Ramos (cell line): ENCODE results near the gene KCNJ14.

Experiments used
- in situ Hi-C: fragments of 300-500 bp; cut with MboI; formaldehyde crosslinking; loops from one replicate; pipeline ENCODE4 v1.14.3; 2022; ENCODE audit warnings: low sequenced_read_pairs; ENCODE audit not compliant: unreplicated experiment

KCNJ14 gene

DNA sequence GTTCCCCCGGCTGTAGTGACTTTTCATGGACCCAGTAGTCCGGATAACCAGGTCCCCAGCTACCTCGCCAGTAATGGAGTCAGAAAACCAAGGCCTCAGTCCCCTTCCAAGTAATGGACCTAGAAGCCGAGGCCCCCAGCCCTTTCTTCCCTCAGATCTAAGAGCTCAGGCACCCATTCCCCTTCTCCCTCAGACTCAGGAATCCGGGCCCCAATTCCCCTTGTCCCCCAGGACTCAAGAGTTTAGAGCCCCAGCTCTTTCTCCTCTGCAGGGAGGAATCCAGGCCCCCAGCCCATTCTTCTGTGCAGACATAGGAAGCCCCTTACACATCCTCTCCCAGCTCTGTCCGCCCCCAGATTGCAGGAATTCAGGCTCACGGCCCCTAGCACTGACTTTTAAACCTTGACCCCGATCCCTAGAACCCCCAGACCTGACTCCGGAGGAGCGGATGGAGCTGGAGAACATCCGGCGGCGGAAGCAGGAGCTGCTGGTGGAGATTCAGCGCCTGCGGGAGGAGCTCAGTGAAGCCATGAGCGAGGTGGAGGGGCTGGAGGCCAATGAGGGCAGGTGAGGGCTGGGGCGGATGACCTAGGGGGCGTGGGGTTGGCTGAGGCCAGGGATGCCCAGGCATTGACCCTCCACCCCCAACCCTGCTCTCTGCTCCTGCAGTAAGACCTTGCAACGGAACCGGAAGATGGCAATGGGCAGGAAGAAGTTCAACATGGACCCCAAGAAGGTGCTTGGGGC, 14.7 kb downstream of the KCNJ14 start:
- in situ Hi-C loops, result no loop called here

- in situ Hi-C loops, result no loop called here
Measured at GRCh38 chr19:48470856-48471255, 15.5 kb downstream of the KCNJ14 start.

DNA sequence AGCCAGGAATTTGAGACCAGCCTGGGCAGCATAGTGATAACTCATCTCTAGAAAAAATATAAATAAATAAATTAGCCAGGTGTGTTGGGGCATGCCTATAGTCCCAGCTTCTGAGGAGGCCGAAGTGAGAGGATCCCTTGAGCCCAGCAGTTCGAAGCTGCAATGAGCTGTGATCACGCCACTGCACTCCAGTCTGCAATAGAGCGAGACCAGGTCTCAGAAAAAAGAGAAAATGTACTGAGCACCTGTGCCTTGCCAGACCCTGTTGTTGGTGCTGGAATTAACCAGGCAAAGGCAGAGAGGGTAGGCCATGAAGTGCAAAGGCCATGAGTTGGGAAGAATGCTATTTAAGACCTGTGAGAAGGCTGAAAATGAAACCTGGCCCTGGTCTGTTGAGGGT, 16.5 kb downstream of the KCNJ14 start:
- in situ Hi-C loops, result no loop called here

DNA sequence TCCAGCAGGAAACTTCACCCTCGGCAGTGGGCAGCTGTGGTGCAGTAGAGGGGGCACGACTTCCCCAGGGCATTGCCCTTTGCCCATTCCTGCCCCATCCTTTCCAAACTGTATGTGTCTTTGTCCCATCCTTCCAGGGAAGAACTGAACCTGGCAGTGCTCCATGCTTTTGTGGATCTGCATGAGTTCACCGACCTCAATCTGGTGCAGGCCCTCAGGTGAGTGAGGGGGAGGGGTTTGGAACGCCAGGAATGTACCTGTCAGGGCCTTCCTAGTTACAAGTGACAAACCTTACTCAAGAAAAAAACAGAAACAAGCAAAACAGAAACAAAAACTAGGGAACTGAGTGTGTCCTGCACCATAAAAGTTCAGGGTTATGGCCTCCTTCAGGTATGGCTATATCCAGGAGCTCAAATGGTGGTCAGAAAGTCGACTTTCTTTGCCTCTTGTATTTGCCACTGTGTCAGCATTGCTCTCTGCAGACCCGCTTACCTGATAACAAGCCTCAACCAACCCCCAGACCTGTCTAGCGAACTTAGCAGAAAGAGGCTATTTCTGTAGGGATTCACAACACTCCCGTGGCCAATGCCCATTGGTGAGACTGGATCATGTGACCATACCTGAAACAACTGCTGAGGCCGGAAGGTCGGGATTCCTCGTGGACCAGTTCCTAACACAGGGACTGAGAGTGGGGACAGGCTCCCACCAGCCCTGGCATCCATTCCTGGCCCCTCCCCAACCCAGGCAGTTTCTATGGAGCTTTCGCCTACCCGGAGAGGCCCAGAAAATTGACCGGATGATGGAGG, 18.0 kb downstream of the KCNJ14 start:
- in situ Hi-C loops, result no loop called here

GRCh38 chr19:48474084-48474592, 18.8 kb downstream of the KCNJ14 start:
- in situ Hi-C loops, result no loop called here

DNA sequence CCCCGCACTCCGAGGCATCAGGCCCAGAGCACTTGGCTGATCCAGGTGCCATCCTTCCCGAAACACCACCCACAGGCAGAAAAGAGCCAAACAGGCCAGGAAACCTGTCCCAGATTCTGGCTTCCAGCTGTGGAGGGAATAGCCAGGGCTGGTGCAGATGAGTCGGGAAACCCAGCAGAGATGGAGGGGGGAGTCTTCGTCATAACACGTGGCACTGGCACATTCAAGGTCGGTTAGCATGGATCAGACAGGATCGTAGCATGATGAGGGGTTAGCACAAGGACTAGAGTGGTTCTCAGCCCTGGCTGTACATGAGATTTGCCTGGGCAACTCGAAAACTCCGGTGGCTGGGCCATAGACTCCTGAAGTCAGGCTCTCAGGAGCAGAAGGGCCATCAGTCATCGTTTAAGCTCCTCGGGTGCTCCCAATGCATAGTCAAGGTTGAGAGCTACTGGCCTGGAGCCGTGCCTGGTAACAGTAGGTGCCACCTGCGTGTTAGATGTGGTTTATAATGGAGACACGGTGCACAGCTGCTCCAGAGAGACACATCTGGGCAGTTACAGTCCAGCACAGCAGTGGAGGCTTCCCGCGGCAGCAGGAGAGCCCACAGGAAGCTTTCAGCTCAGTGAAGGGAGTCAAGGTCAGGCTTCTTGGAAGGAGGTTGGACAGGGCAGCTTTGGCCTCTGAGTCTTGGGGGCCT, 20.1 kb downstream of the KCNJ14 start:
- in situ Hi-C loops, result no loop called here

DNA sequence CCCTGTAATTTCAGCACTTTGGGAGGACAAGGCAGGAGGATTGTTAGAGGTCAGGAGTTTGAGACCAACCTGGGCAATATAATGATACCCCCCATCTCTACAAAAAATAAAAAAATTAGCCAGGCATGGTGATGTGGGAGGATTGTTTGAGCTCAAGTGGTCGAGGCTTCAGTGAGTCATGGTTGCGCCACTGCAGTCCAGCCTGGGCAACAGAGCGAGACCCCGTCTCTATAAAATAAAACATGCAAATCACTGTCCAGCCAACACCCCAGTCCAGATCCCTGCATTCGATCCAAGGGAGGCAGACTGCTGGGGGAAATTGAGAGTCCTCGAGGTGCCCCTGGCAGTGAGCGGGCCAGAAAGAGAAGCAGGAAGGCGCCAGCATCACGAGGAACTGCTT, 20.8 kb downstream of the KCNJ14 start:
- in situ Hi-C loops, result no loop called here

DNA sequence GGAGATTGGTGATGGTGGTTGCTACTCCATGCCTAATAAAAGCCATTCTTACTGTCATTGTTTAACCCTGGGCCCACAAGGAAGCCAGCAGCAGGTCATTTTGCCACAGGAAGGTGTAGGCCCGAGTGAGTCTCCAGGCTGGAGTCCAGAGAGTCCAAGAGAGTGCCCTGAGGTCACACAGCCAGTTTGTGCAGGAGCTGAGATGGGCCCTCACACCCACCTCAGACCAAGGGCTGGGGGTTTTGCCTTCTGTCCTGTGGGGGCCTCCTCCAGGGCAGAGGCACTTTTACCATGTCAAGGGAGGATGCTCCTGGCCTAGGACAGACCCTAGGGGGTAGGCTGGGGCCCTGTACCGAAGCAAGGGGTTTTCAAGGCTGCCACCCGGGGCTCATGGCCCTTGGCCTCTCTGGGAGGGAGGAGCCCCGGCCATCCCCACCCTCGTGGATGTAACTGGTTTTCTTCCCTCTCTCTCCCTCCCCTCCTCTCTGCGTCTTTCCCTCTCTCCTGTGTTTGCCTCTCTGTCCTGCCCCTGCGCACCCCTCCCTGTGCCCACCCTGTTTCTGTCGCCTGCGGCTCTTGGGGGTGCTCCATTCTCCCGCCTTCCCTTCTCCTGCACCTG, 21.8 kb downstream of the KCNJ14 start:
- in situ Hi-C loops, result no loop called here

DNA sequence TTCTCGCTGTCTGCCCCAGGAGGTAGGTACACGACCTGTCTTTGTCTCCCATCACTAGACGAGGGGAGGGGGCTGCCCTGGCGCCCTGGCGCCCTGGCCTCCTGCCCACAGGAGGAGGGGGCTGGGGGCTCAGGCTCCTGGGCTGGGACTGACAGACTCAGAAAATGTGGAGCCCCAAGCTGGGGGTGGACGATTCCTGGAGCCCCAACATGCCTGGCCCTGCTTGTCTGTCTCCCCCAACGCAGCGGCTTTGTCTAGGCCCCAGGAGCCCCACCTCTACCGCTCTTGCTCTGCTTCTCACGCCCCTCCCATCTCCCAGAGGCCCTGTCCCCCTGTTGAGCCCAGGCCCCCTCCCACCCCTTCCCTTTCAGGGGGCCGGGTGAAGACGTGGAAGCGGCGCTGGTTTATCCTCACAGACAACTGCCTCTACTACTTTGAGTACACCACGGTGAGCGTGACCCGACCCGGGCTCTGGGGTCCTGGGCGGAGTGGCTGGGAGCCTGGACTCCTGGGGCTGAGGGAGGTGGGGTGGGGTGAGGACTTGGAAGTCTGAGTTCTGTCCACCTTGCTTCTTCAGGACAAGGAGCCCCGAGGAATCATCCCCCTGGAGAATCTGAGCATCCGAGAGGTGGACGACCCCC, 22.4 kb downstream of the KCNJ14 start:
- in situ Hi-C loops, result no loop called here

DNA sequence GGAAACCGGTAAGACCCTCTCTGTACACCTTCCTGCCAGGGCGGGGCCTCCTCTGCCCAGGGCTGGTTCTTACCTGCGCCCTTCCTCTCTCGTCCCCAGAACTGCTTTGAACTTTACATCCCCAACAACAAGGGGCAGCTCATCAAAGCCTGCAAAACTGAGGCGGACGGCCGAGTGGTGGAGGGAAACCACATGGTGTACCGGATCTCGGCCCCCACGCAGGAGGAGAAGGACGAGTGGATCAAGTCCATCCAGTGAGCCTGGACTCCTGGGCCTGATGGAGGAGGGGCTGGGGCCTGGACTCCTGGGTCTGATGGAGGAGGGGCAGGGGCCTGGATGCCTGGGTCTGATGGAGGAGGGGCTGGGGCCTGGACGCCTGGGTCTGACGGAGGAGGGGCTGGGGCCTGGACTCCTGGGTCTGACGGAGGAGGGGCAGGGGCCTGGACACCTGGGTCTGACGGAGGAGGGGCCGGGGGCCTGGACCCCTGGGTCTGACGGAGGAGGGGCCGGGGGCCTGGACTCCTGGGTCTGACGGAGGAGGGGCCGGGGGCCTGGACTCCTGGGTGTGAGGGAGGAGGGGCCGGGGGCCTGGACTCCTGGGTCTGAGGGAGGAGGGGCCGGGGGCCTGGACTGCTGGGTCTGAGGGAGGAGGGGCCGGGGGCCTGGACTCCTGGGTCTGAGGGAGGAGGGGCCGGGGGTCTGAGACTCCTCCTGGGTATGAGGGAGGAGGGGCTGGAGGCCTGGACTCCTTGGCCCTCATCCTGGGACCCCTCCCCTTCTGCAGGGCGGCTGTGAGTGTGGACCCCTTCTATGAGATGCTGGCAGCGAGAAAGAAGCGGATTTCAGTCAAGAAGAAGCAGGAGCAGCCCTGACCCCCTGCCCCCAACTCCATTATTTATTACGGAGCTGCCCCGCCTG, 23.2 kb downstream of the KCNJ14 start:
- in situ Hi-C loops, result no loop called here

- in situ Hi-C loops, result no loop called here
Measured at GRCh38 chr19:48479686-48480085, 24.3 kb downstream of the KCNJ14 start.

GRCh38 chr19:48480183-48480557, 24.8 kb downstream of the KCNJ14 start:
- in situ Hi-C loops, result no loop called here

GRCh38 chr19:48480558-48481500, 25.5 kb downstream of the KCNJ14 start:
- in situ Hi-C loops, result no loop called here

GRCh38 chr19:48481846-48482639, 26.7 kb downstream of the KCNJ14 start:
- in situ Hi-C loops, result no loop called here

DNA sequence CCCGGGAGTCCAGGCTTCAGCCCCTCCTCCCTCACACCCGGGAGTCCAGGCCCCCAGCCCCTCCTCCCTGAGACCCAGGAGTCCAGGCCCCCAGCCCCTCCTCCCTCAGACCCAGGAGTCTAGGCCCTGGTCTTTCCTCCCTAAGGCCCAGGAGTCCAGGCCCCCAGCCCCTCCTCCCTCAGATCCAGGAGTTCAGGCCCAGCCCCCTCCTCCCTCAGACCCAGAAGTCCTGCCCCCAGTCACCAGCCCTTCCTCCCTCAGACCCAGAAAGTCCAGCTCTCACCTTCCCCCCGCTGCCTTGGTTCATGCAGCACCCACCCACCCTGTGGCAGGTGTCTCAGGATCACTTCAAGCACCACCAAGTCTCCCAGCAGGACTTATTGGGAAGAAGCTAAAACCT, 27.9 kb downstream of the KCNJ14 start:
- in situ Hi-C loops, result no loop called here

DNA sequence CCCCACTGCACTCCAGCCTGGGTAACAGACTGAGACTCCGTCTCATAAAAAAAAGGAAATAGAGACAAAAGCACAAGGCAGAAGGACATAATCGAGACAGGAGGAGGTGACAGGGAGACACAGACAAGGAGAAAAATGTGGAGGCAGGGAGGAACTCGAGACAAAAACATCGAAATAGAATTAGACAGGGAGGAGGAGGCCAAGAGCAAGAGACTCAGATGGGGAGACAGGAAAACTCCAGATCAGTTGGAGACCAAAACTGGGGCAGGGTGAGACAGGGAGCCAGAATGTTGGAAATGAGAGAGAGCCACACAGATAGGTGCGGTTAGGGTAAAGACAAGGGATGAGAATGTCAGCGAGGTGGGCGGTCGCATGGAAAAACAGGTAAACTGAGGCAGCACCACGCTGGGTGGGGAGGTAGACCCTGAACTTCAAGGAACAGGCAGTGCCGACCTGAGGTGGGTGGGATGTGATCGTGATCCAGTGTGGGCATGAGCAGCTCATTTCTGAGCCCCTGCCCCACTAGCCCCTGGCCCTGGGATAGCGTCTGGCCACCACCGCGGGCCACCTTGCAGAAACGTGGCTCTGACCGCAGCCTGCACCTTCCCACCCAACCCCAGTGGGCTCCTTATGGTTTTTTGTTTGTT, 29.0 kb downstream of the KCNJ14 start:
- in situ Hi-C loops, result no loop called here
